ENCODE results near the gene NISCH. TPM values are rescaled to one million over a fixed set of nuclear protein-coding genes. Genes with fewer than 3 reads are reported as not detected.
A peak's percentile ranks its signal among the peaks of the same experiment; 100 is the strongest.

Gene NISCH
- total RNA-seq = 161 and 169 TPM in 2 replicates
- total RNA-seq (2013) = 49.1 TPM
- polyA plus RNA-seq = 127 and 130 TPM in 2 replicates
- polyA minus RNA-seq = 68.2 and 96.9 TPM in 2 replicates

GRCh38 chr3:52455283-52456168, at the start of gene NISCH:
Gene NISCH (plus strand): TSS chr3:52455604. CDS start chr3:52455642, 38 bp downstream.
- Mint-ChIP-seq H3K4me1 (peaks cover 38% of the 10 kb centered on the region), H3K4me3 (peak within 1 kb of the TSS; percentile 88), H3K27me3 (no peaks in the 10 kb centered on the region), H3K9me3 (ENCODE audit: insufficient read depth) (no peaks in the 10 kb centered on the region), H3K27ac (peak within 1 kb of the TSS; percentile 94)
- Histone ChIP-seq H3K27me3 (replicated peaks in 1 of 4; ENCODE audit: control extremely low read depth in 1 of 4, control insufficient read depth in 3 of 4, insufficient read depth in 4 of 4, low read length in 3 of 4) (no peaks in the 10 kb centered on the region), H3K27ac (ENCODE audit: low read length in 2 of 2) (peak within 1 kb of the TSS; percentile 88 to 92), H2AFZ (ENCODE audit: insufficient read depth, low read depth, low read length, poor library complexity, severe bottlenecking) (peak within 1 kb of the TSS; percentile 97), H3K4me2 (replicated peaks; ENCODE audit: low read depth, low read length, poor library complexity, severe bottlenecking) (peak within 1 kb of the TSS; percentile 86), H3K9ac (ENCODE audit: low read length) (peak within 1 kb of the TSS; percentile 73), H3K36me3 (replicated peaks in 1 of 2; ENCODE audit: control extremely low read depth in 1 of 2, control insufficient read depth in 1 of 2, extremely low read depth in 1 of 2, insufficient read depth in 2 of 2, low read length in 1 of 2) (peaks cover under 1 to 15% of the 10 kb centered on the region in 2 experiments), H3K4me1 (ENCODE audit: control insufficient read depth in 2 of 2, insufficient read depth in 2 of 2, low read length in 2 of 2) (peaks cover 16 to 27% of the 10 kb centered on the region in 2 donors), H3K79me2 (ENCODE audit: control insufficient read depth, insufficient read depth, low read length) (peaks cover 41% of the 10 kb centered on the region), H3K4me3 (ENCODE audit: control extremely low read depth in 1 of 5, extremely low read depth in 1 of 5, insufficient read depth in 1 of 5, low read depth in 2 of 5, low read length in 4 of 5) (peak within 1 kb of the TSS; percentile 50 to 81 (median 70)), H3K9me3 (ENCODE audit: control extremely low read depth in 1 of 3, control insufficient read depth in 2 of 3, insufficient read depth in 1 of 3, low read length in 2 of 3) (no peaks in the 10 kb centered on the region), H4K20me1 (ENCODE audit: control insufficient read depth, insufficient read depth, low read length, poor library complexity, severe bottlenecking) (no peaks in the 10 kb centered on the region)
- ChIA-PET POLR2A (interaction anchor here (0.6 kb wide), 1 partner anchor 512 kb away, joined by 3 read pairs; no protein-coding TSS in a partner anchor), CTCF (interaction anchor here (0.8 to 5.1 kb wide), 3 partner anchors 9 to 202 kb away, joined by 3 to 23 read pairs (median 3); partner anchors contain the start of gene SEMA3G)
- DNase-seq (peak; percentile 94), ATAC-seq (ENCODE audit: low read depth) (peak; percentile 97)
- no peak for TF ChIP-seq EZH2 (IDR thresholded peaks at IDR 0.05; ENCODE audit: borderline replicate concordance, insufficient read depth, low read depth, low read length, poor library complexity, severe bottlenecking)
- no peak for TF ChIP-seq CTCF (IDR thresholded peaks at IDR 0.05)
- intact Hi-C loops (cut with micrococcal nuclease) = loop anchor here (1.0 to 5.0 kb wide), 4 partner anchors 10 to 232 kb away; partner anchors contain the start of genes GNL3, PBRM1, SEMA3G and TLR9
- WGBS (ENCODE audit: insufficient coverage) = under 1% methylated on average over 86 of the region's 86 CpGs
